Natural killer cell (primary cell): ENCODE results near the gene ZC3H14. TPM values are rescaled to one million over a fixed set of nuclear protein-coding genes. Genes with fewer than 3 reads are reported as not detected.

Experiments used
- ATAC-seq, 3 donors: fragments of 150-1000 bp in 2 of 3; fragments of 200-7000 bp in 1 of 3; cut with Tn5 transposase; 1 replicate in 1 of 3; 2 replicates in 2 of 3; pipeline ENCODE4 v1.10.0; 2021; ENCODE audit warnings: mild to moderate bottlenecking in 2 of 3, moderate library complexity in 2 of 3
- DNase-seq, 2 donors: peaks; one replicate each; pipeline versions ENCODE4 v3.0.0 to v3.0.0-alpha.2; 2013 to 2021; ENCODE audit warnings: mixed read lengths in 1 of 2
- H3K27ac ChIP-seq: one replicate; pipeline ENCODE4 v1.5.1; 2013; ENCODE audit warnings: mild to moderate bottlenecking, low read length
- H3K27me3 ChIP-seq: one replicate; pipeline ENCODE4 v1.6.1; 2013; ENCODE audit warnings: low read length; ENCODE audit not compliant: control insufficient read depth, insufficient read depth
- H3K36me3 ChIP-seq: one replicate; pipeline ENCODE4 v1.6.1; 2013; ENCODE audit warnings: low read length; ENCODE audit not compliant: control insufficient read depth, insufficient read depth
- H3K4me1 ChIP-seq: one replicate; pipeline ENCODE4 v1.6.1; 2013; ENCODE audit warnings: low read length; ENCODE audit not compliant: control insufficient read depth, insufficient read depth
- H3K4me3 ChIP-seq: one replicate; pipeline ENCODE4 v1.5.1; 2013; ENCODE audit warnings: low read length
- H3K9me3 ChIP-seq: one replicate; pipeline ENCODE4 v1.6.1; 2013; ENCODE audit warnings: low read length; ENCODE audit not compliant: control insufficient read depth, insufficient read depth
- H3K27ac Mint-ChIP-seq, 2 donors: one replicate each; pipeline ENCODE4 v1.8.0; 2022; ENCODE audit warnings: mild to moderate bottlenecking in 2 of 2, mixed read lengths in 2 of 2, moderate library complexity in 1 of 2
- H3K27me3 Mint-ChIP-seq, 2 donors: one replicate each; pipeline ENCODE4 v1.8.0; 2022; ENCODE audit warnings: low read depth in 2 of 2, mixed read lengths in 2 of 2
- H3K36me3 Mint-ChIP-seq: one replicate; pipeline ENCODE4 v1.8.0; 2022; ENCODE audit warnings: mixed read lengths
- H3K4me1 Mint-ChIP-seq, 2 donors: one replicate each; pipeline ENCODE4 v1.8.0; 2022; ENCODE audit warnings: mixed read lengths in 2 of 2
- H3K4me3 Mint-ChIP-seq: one replicate; pipeline ENCODE4 v1.8.0; 2022; ENCODE audit warnings: mild to moderate bottlenecking, moderate library complexity, mixed read lengths
- H3K9me3 Mint-ChIP-seq, 2 donors: one replicate each; pipeline ENCODE4 v1.8.0; 2022; ENCODE audit warnings: mixed read lengths in 2 of 2
- CTCF ChIP-seq: fragments of 200-600 bp; IDR thresholded peaks from one replicate; pipeline ENCODE4 v1.8.0; 2022; ENCODE audit warnings: antibody characterized with exemption
- WGBS: methylation state at CpG from one replicate; pipeline ENCODE4 v1.1.7; 2013; ENCODE audit warnings: missing lambda C conversion rate; ENCODE audit not compliant: insufficient coverage; 5-methylcytosine and 5-hydroxymethylcytosine counted together
- intact Hi-C: fragments of 100-400 bp; cut with micrococcal nuclease; formaldehyde crosslinking; loops from one replicate; pipeline ENCODE4 v1.14.2; 2022
- total RNA-seq, 4 donors: library from RNA; stranded (reverse); fragments of 120-200 nt in 1 of 4; gene quantifications; one replicate each; pipeline versions ENCODE4 v1.2.3 to v1.2.4, GENCODE V29; 2013 to 2022

Gene ZC3H14
- total RNA-seq, 3 donors from 2014 or later (not counting 1 experiment from before 2014, with no cell fraction given): 44.1 to 54.5 (median 53.4) TPM

- ATAC-seq (no peak), DNase-seq (no peak)
- intact Hi-C loops: no loop called here
- H3K27me3 Mint-ChIP-seq: no peaks in the 10 kb centered on the region
- Histone ChIP-seq H3K9me3 (no peaks in the 10 kb centered on the region), H3K36me3 (no peaks in the 10 kb centered on the region), H3K27me3 (no peaks in the 10 kb centered on the region), H3K4me1 (no peaks in the 10 kb centered on the region), H3K4me3 (no peak overlapping the region), H3K27ac (no peak overlapping the region)
- no peak for TF ChIP-seq CTCF
- no peaks in the 10 kb centered on the region for H3K4me1 Mint-ChIP-seq
- no peak overlapping the region for H3K4me3 Mint-ChIP-seq
- H3K27ac Mint-ChIP-seq: no peak overlapping the region
- no peaks in the 10 kb centered on the region for H3K9me3 Mint-ChIP-seq
- 96% methylated on average over 2 of the region's 2 CpGs for WGBS
- peaks cover 4% of the 10 kb centered on the region for H3K36me3 Mint-ChIP-seq
These were observed 58.3 kb downstream of the ZC3H14 start for GRCh38 chr14:88621100-88621499.

GRCh38 chr14:88625671-88626070, 62.8 kb downstream of the ZC3H14 start:
- intact Hi-C loops: no loop called here
- no peak overlapping the region for H3K4me3 ChIP-seq
- WGBS: 95% methylated on average over 2 of the region's 3 CpGs
- DNase-seq (no peak), ATAC-seq (no peak)
- H3K27me3 Mint-ChIP-seq: no peaks in the 10 kb centered on the region
- no peaks in the 10 kb centered on the region for H3K27me3 ChIP-seq
- H3K36me3 ChIP-seq: no peaks in the 10 kb centered on the region
- no peaks in the 10 kb centered on the region for H3K4me1 ChIP-seq
- no peak for TF ChIP-seq CTCF
- H3K4me1 Mint-ChIP-seq: no peaks in the 10 kb centered on the region
- no peaks in the 10 kb centered on the region for H3K9me3 Mint-ChIP-seq
- H3K27ac Mint-ChIP-seq: no peak overlapping the region
- no peaks in the 10 kb centered on the region for H3K36me3 Mint-ChIP-seq
- no peaks in the 10 kb centered on the region for H3K9me3 ChIP-seq
- no peak overlapping the region for H3K27ac ChIP-seq
- H3K4me3 Mint-ChIP-seq: no peak overlapping the region

- H3K4me3 Mint-ChIP-seq: no peak overlapping the region
- no peaks in the 10 kb centered on the region for H3K36me3 Mint-ChIP-seq
- no peak for TF ChIP-seq CTCF
- Histone ChIP-seq H3K9me3 (no peaks in the 10 kb centered on the region), H3K27me3 (no peaks in the 10 kb centered on the region), H3K27ac (no peak overlapping the region), H3K4me1 (no peaks in the 10 kb centered on the region), H3K36me3 (no peaks in the 10 kb centered on the region), H3K4me3 (no peak overlapping the region)
- no peaks in the 10 kb centered on the region for H3K4me1 Mint-ChIP-seq
- ATAC-seq (no peak), DNase-seq (no peak)
- no peaks in the 10 kb centered on the region for H3K9me3 Mint-ChIP-seq
- no peak overlapping the region for H3K27ac Mint-ChIP-seq
- intact Hi-C loops: no loop called here
- no peaks in the 10 kb centered on the region for H3K27me3 Mint-ChIP-seq
These were observed 65.2 kb downstream of the ZC3H14 start for GRCh38 chr14:88628033-88628432.

GRCh38 chr14:88628462-88628861, 65.6 kb downstream of the ZC3H14 start:
- Histone ChIP-seq H3K9me3 (no peaks in the 10 kb centered on the region), H3K36me3 (no peaks in the 10 kb centered on the region), H3K4me1 (no peaks in the 10 kb centered on the region), H3K27ac (no peak overlapping the region), H3K27me3 (no peaks in the 10 kb centered on the region), H3K4me3 (no peak overlapping the region)
- TF ChIP-seq CTCF: no peak
- DNase-seq: no peak
- H3K36me3 Mint-ChIP-seq: no peaks in the 10 kb centered on the region
- H3K27me3 Mint-ChIP-seq: no peaks in the 10 kb centered on the region
- no peak overlapping the region for H3K4me3 Mint-ChIP-seq
- H3K27ac Mint-ChIP-seq: no peak overlapping the region
- ATAC-seq: no peak
- H3K4me1 Mint-ChIP-seq: no peaks in the 10 kb centered on the region
- no peaks in the 10 kb centered on the region for H3K9me3 Mint-ChIP-seq
- intact Hi-C loops: no loop called here
